Measurements from ENCODE around the gene POU6F2.
"Not testable (repeated sequence)": the region's sequence is repeated elsewhere in the genome, so short reads cannot be mapped to it uniquely, and the experiment has no call there.

The POU6F2 gene

DNA sequence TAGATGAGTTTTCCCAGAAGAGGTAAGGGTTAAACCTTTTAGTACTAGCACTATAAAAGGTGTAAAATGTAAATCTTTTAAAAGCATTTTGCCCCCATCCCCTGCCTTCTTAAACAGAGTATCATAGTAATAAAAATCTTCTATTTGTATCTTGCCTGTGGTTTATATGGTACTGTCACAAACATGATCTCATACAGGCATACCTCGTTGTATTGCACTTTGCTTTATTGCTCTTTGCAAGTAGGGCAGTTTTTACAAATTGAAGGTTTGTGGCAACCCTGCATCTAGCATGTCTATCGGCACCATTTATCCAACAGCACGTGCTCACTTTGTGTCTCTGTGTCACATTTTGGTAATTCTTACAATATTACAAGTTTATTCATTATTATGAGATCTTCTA lies 389.7 kb downstream of the POU6F2 start:
- no peak for DNase-seq

DNA sequence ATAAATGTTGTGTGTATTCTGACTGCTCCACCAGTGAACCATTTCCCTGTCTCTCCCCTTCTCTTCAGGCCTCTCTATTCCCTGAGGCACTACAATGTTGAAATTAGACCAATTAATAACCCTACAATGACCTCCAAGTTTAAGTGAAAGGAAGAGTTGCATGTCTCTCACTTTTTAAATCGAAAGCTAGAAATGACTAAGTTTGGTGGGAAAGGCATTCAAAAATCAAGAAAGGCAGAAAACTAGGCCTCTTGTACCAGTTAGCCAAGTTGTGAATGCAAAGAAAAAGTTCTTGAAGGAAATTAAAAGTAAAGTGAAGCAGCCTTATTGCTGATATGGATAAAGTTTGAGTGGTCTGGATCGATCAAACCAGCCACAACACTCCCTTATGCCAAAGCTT lies 390.2 kb downstream of the POU6F2 start:
- no peak for DNase-seq

DNA sequence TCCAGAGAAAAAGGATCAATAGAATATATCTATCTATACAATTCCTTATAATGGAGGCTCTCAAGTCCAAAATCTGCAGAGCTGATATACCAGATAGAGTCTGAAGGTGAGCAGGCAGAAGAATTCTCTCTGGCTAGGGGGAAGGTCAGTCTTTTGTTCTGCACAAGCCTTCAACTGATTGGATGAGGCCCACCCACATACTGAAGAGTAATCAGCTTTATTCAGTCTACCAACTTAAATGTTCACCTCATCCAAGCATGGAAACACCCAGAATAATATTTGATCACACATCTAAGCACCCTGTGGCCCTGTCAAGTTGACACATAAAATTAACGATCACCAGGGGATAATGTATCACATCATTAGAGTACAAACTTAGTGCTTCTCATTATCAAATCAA lies 394.7 kb downstream of the POU6F2 start:
- no peak for DNase-seq

DNA sequence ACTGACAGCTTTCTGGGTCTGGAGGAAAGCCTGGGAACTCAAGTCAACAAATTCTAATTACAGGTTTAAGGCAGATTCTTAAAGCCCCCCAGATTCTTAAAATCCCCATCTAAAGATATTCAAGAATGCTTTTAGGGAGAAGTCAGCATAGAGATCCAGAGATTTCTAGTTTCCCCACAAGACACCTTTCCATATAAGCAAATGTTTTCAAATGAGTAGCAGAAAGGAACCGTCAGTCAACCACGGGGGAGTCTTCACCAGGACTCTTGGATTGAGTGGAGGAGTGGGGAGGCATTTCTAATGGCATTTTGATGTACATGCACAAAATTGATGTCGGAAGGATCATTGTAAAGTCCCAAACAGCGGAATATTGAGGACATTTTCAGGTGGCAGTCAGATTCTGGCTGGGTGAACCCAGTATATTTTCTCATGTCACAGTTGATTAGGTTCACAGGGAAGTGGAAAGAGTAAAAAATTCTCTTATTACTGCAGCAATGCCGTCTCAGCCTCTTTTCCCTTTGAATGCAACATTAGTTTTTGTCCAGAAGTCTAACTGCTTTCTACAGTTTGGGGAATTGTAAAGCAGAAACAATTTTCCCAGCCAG lies 396.8 kb downstream of the POU6F2 start:
- no peak for DNase-seq

DNA sequence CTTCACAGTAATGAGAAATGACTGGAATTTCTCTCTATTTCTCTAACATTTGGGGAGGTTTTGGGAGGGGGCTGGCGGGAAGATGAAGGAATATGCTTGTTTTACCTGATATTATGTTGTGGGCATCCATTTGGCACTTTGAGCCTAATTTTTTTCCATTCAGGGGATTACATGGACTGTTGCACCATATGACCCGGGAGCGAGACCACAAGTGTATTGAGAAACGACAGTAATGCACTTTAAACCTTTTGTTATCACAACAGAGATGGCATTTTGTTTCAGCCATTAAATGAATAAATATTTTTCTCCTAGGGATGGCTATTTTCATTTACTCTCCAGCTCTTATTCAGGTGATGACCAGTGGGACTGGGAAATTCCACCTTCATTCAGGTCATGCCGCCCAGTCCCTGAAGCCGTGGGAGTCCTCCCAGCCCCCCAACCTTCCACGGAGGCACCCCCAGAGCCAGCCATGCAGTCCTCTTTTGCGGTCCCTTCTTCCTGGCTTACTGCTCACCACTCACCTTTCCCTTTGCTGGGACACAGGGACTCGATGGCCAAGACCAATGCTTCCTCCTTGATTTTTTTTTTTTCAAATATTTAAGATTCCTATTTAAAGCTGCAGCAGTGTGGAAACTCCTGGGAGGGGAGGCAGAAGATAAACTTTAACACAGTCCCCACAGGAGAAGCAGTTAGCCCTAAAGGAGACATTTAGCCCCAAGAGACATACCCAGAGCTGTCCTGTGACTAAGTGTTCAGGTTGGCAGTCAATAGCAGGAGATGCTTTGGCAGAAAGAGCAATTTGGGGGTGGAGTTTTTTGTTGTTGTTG lies 397.6 kb downstream of the POU6F2 start:
- no peak for DNase-seq

DNA sequence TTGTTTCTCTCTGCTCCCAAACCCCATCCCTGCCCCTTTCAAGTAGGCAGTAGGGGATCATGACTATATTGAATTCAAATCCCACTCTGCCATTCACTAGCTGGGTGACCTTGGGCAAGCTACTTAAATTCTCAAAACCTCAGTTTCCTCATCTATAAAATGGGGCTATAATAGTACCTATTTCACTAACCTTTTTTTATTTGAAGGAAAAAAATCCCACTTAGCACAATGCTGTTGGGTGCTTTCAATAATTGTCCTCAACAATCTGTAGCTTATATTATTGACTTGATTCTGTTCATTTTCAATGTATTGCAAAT lies 398.1 kb downstream of the POU6F2 start:
- no peak for DNase-seq

DNA sequence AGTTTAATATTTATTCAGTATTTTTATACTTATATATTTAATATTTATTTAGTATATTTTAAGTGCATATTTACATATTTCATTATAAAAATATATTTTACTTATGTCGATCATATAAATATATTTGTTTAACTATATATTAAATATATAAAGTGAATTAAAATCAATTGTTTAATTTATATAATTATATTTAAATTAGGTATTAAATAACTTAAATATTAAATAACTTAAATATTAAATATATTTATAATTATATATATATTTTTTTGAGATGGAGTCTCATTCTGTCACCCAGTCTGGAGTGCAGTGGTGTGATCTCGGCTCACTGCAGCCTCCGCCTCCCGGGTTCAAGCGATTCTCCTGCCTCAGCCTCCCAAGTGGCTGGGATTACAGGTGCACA lies 399.2 kb downstream of the POU6F2 start:
- not testable (repeated sequence) for DNase-seq

DNA sequence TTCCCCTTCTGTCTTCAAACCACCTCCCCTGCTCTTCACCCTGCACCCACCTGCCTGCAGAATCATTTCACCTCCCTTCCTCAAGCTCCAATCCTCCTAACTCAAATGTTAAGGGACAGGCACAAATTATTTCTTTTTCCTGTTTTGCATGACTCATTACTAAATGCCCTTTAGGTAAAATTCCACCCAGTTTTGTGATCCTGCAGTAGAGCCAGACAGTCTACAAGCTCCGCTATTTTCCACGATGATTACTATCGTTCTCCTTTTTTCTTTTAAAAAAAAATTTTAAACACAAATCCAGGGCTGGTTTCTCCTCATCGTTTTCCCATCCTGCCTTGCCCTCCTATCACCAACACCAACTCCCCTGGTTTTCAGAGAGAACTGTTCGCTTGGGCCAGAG lies 401.7 kb downstream of the POU6F2 start:
- no peak for DNase-seq

DNA sequence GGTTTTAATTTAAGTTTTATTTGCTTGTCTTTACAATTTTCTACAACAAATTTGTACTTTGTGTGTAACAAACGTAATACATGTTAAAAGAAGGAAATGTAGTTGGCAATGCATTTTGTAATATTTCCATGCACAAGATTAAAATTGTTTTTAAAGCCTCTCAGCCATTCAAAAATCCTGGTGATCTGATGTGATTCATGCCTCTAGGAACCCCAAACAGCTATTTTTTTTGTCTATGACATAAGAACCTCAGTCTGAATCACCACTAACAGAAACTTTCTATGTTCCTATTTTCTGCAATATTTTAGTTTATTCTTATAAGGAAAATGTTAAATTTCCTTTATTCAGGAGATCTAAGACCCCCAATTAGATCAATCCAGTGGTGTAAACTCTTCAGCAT lies 405.4 kb downstream of the POU6F2 start:
- DNase-seq: no peak

DNA sequence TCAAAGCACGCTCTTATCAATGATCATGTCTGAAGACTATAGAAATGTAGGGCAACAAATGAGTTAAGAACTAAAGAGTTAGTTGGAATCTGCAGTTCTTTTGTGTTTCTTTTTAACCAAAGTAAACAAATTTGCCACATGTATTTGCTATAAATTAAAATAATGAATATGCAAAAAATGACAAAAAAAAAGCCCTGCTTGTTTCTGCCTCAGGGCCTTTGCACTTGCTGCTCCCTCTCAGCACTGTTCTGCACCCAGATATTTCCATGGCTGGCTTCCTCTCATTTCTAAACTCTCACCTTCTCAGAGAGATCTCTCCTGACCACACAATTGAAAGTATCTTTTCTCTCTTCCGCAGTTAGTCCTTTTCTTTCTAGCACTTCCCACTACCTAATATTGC lies 406.7 kb downstream of the POU6F2 start:
- no peak for DNase-seq

DNA sequence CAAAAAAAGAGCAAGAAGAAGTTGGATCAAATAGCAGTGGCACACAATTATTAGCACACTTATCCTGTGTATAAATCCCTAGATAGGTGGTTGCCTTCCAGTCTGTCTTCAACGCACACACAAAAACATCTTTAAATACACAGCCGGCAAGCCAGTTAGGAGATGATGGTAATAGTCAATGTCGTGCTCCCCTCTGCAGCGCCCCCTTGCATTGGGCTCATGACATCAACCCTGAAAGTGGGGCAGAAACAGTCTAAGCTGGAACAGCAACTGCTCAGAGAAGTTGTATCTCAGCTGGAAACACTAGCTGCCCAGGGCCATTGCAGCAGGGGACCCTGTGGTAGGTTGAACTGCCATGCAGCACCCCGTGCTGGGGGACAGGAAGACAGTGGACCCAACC lies 409.0 kb downstream of the POU6F2 start:
- DNase-seq: no peak

DNA sequence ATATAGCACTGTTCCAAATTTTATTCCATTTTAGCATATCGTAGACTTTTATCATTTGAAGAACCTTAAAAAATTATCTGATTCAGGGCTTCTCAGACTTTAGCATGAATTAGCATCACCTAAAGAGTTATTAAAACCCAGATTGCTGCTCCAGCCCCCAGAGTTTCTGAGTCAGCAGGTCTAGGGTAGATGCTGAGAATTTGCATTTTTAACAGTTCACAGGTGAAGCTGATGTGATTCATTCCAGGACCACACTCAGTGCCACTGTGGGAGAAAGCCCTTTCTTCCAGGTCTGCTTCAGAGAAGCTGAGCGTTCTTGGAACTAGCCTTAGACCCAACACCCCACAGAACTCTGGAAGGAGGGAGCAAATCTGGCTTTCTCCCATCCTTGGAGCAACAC lies 414.4 kb downstream of the POU6F2 start:
- DNase-seq: no peak

DNA sequence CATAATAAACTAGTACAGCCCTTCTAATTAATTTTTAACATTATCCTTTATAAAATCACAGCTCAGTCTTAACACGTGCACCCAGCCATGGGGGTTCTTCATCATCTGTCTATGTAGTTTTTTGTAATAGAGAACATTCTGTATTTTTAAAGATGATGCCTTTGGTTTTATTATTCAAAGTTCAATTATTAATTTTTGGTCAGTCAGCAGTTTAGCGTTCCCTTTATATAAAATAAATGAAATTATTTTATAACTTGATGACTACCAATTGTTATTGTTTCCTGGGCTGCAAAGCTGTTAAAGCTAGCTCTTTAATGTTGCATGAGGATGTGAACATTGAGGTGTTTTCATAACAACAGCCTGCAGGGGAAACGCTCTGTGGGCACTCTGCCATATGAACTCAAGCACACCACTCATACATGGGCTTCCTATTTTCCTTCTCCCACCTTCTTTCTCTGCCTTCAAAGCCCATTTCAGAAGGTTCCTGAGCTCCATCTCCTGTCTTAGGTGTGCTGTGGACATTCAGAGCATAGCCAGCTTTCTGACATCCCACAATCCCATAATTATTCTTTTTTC lies 416.5 kb downstream of the POU6F2 start:
- DNase-seq: no peak

DNA sequence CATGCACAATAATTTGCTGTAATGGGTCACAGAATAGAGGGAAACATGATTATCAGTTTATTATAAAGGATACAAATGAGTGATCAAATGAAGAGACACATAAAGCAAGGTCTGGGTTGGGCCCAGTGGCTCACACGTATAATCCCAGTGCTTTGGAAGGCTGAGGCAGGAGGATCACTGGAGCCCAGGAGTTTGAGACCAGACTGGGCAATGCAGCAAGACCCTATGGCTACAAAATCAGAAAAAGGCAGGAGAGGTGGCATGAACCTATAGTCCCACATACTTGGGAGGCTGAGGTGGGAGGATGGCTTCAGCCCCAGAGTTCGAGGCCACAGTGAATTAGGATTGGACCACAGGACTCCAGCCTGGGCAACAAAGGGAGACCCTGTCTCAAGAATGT lies 421.7 kb downstream of the POU6F2 start:
- DNase-seq: no peak

DNA sequence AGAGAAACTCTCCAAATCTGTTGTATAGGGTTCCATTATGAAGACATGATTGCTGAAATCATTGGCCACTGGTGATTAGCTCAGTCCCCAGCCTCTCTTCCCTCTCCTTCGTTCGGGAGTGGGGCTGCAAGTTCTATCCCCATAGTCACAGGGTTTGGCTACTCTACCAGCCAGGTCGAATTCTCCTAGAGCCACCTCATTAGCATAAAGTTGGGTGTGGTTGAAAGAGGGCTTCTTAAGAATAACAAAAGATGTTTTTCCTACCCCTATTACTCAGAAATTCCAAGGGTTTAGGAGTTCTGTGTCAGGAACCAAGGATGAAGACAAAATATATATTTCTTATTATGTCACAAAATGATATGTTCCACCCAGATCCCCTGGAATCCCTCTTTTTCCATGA lies 422.3 kb downstream of the POU6F2 start:
- no peak for DNase-seq

DNA sequence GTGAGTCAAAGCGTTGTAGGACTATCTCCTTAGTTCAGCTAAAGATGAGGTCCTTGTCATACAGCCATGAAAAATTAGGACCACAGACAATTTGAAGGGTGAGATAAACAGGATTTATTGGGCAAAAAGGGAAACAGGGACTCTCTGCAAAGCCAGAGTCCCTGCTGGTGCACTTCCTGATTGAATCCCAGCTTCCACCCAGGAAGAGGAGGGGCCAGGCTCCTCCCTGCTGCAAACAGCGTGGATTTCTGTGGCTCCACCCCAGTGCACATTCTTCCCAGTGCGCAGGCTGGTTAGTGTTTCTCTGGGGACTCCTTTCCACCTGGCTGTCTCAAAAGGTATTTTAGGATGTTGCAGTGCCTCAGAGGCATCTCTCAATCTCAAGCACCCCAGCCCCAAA lies 423.1 kb downstream of the POU6F2 start:
- DNase-seq: no peak

DNA sequence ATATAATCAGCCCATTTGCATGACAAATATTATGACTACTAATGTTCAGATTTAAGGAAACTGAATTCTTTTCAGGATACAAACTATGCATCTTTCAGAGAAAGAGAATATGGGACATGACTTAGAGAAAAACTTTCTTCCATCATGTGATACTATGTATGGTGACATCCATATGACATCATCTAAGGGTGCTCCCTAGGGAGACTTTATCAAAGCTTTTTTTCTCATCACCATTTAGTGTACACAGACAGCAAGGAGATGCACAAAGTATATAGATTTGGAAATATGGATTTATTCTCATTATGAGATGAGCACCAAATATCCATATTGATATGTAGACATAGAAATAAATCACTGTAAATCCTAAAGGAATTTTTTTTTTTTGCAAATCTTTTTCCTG lies 424.3 kb downstream of the POU6F2 start:
- no peak for DNase-seq

DNA sequence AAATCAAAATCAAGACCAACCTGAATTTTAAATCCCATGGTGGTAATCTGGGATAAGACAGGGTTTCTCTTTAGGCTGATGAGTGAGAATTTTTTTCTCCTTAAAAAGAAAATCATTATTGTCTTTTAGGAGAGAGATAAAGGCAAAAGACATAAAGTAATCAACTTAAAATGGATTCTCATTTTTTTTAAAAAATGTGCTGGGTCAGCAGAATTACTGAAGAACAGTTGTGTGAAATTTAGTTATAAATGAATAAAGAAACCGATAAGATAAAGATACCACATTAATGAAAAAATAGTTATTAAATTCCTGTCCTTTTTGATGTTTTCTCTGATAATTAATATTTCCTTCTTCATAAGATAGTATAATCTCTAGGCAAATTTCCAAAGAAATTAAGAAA lies 427.2 kb downstream of the POU6F2 start:
- no peak for DNase-seq

DNA sequence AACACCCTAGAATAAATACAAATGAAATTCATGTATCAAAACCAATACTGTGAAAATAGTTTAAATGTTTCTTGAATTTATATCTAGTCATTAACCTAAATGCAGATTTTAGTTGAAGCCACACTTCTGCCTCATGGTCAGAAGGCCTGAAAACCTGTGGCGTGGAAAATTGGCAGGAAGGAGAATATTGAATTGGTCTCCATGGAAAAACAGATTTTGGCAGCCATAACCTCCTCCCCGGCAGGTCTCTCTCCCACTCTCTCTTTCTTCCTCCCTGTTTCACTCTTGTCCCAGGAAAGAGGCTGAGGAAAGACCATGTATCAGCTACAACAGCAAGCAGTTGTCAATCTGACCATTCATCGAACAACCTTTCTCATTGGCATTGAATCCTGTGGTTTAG lies 427.9 kb downstream of the POU6F2 start:
- DNase-seq: no peak

DNA sequence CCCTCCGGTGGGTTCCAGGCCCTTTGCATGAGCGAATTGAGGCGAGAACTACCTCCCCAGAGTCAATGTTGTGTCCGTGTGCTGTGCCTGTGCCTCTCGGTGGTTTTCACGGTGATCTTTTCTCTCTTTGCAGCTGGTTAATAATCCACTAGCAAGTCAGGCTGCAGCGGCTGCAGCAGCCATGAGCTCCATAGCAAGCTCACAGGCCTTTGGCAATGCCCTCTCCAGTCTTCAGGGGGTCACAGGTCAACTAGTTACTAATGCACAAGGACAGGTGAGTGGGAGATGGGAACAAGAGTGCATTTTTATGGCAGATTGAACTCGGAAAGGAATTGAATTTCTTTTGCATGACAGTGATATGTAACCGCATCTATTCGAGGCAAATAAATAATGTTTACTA lies 428.8 kb downstream of the POU6F2 start:
- DNase-seq: no peak

DNA sequence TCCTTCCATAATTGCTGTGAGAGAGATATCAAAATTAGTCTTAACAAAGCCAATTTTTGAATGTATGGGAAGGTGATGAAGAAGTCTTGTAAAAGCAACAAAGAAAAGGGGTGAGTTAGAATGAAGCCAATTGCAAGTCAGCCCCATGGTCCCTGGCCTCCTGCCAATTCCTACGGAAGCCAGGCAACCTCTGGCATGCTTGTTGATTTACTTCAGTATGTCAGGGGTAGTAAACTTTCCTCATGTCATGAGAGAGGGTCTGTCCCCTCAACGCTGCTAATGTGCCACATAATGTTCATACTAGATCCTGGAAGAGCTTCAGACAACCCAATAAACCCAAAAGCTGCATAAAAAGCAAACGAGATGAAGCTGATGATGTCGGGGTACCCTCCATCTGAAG lies 429.4 kb downstream of the POU6F2 start:
- no peak for DNase-seq

DNA sequence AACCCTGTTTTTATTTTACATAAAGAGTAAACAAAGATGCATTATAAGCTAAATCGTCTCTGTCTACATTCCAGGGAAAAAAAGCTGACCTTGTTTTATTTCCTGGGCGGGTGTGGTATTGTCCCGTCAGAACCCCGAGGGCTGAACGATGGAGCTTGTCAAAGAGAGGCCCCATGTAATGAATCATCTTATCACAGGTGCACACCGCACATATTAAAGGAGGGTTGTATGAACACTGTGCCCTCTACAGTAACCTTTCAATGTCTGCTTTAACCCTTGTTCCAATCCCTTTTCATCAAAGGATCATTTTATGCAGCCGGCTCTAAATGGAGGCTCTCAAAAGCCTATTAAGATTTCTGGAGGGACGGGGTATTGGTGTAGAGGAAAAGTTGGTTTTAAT lies 430.0 kb downstream of the POU6F2 start:
- DNase-seq: no peak

DNA sequence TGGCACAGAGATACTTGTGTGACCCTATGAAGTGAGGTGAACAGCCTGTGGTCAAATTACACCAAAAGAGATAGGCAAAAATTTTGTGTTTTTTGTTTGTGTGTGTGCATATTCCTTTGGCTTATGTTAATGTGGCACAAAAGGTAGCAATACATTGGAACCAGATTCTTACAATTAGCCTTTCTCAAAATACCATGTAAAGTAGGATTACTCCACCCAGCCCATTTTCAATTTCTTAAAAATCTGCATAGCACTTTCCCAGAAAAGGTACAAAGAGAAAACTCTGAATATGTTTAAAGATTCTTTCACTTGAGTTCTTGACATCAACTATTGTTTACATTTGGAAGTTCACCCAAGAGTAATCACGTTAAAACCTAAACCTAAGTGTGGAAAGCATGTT lies 431.2 kb downstream of the POU6F2 start:
- no peak for DNase-seq

DNA sequence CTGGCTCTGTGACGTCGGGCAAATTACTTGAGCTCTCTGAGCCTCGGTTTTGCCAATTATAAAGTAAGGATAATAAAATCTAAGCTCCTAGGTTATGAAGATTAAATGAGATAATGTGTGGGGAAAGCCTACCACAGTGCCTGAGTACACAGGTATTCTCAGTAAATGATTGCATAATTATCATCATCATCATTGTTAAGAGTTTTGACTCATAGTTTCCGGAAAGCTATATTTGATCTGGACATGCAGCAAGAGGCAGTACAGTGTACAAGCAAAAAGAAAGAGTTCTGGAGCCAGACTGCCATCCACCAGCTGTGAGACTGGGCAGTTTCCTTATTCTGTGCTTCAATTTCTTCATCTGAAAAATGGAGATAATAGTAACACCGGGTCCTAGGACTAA lies 432.9 kb downstream of the POU6F2 start:
- no peak for DNase-seq

All from NCI-H2029 treated with DMSO at 0.1 percent for 48 hours (cell line).